ENCODE measurements around the gene GSK3A. TPM values are rescaled to one million over a fixed set of nuclear protein-coding genes. Genes with fewer than 3 reads are reported as not detected.

GSK3A gene
- total and polyA plus RNA-seq, 2 of the 8 experiments (the other 6 are each of a cell fraction or from before 2014, with no cell fraction given): 55.3 to 84.0 TPM

GRCh38 chr19:42225718-42226292, 16.6 kb downstream of the GSK3A start:
- H3K36me3 ChIP-seq (ENCODE audit: control insufficient read depth in 2 of 4, insufficient read depth in 4 of 4, low read length in 3 of 4): peaks cover 19 to 44% (median 35%) of the 10 kb centered on the region in 4 experiments
- no peak overlapping the region for H3K23ac ChIP-seq (ENCODE audit: insufficient read length)
- H3K79me2 ChIP-seq (ENCODE audit: control insufficient read depth in 1 of 2, insufficient read depth in 2 of 2, low read length in 2 of 2): peaks cover 0 to 14% of the 10 kb centered on the region in 2 experiments; a peak in 2 of 4 replicates
- ChIA-PET POLR2A (ENCODE audit: partially characterized antibody) (interaction anchor here (0.5 to 2.1 kb wide), 6 partner anchors 9 to 55 kb away, joined by 3 to 9 read pairs (median 4); no protein-coding TSS in a partner anchor), CTCF (ENCODE audit: partially characterized antibody) (interaction anchor here (0.8 to 2.3 kb wide), 5 partner anchors 14 to 112 kb away, joined by 3 to 8 read pairs (median 4); no protein-coding TSS in a partner anchor)
- H3K23me2 ChIP-seq (ENCODE audit: low read depth, low read length): peaks cover 2% of the 10 kb centered on the region; the same call in 1 of the 2 replicates
- H3K4ac ChIP-seq (replicated peaks; ENCODE audit: insufficient read length, low read depth, low read length): no peak overlapping the region
- DNase-seq (ENCODE audit: low read depth in 1 of 2, low spot score in 2 of 2): no peak
- H2BK15ac ChIP-seq (ENCODE audit: low read length): no peak overlapping the region
- H3K14ac ChIP-seq (ENCODE audit: insufficient read length): no peak overlapping the region
- no peak overlapping the region for H3K4me3 ChIP-seq (ENCODE audit: extremely low read depth in 1 of 4, insufficient read depth in 2 of 4, low read depth in 3 of 4, low read length in 4 of 4)
- no peak overlapping the region for H3K56ac ChIP-seq (replicated peaks; ENCODE audit: insufficient read length, low read depth, low read length)
- H3K4me1 ChIP-seq (replicated peaks in 1 of 4; ENCODE audit: control insufficient read depth in 3 of 4, insufficient read depth in 4 of 4, low read length in 3 of 4): peaks cover 0 to 1% (median 0%) of the 10 kb centered on the region in 4 experiments; a peak in 1 of 7 replicates
- H3K79me1 ChIP-seq (ENCODE audit: low read depth, low read length): peaks cover 10% of the 10 kb centered on the region
- H3K27me3 ChIP-seq (replicated peaks in 1 of 4; ENCODE audit: control insufficient read depth in 3 of 4, extremely low read depth in 1 of 4, insufficient read depth in 3 of 4, low read length in 3 of 4): no peaks in the 10 kb centered on the region
- no peak overlapping the region; the same call in 1 of the 2 replicates for H4K8ac ChIP-seq (ENCODE audit: extremely low read depth, insufficient read depth, low read length)
- WGBS, 2 experiments (ENCODE audit: extremely low coverage in 1 of 2, insufficient coverage in 1 of 2, insufficient read length in 1 of 2, insufficient replicate concordance in 2 of 2, low coverage in 1 of 2, low lambda C conversion rate in 2 of 2, missing lambda C conversion rate in 1 of 2): 93% methylated on average over 33 of the region's 33 CpGs; no CpG with 5 or more reads in 1 of the 2 experiments
- no peak for FAIRE-seq
- H3K9me3 ChIP-seq (ENCODE audit: insufficient read depth in 2 of 2, low read depth in 1 of 2, low read length in 1 of 2): no peaks in the 10 kb centered on the region
- no peak overlapping the region for H2BK120ac ChIP-seq (replicated peaks; ENCODE audit: low read depth, low read length)
- no peak overlapping the region for H4K91ac ChIP-seq (replicated peaks; ENCODE audit: insufficient read length, low read length)
- no peak overlapping the region for H2AFZ ChIP-seq (ENCODE audit: low read length)
- H3K18ac ChIP-seq (ENCODE audit: extremely low read depth, low read length): no peak overlapping the region
- no peak overlapping the region for H2BK12ac ChIP-seq (ENCODE audit: low read depth, low read length)
- no peak overlapping the region for H2BK5ac ChIP-seq (ENCODE audit: low read depth, low read length)
- peaks cover 10 to 29% of the 10 kb centered on the region in 2 experiments for H4K20me1 ChIP-seq (replicated peaks in 1 of 2; ENCODE audit: control insufficient read depth in 1 of 2, insufficient read depth in 2 of 2, low read length in 2 of 2)
- H3K27ac ChIP-seq (ENCODE audit: low read depth, low read length): no peak overlapping the region
- no peak overlapping the region for H4K5ac ChIP-seq (ENCODE audit: insufficient read length, low read depth, low read length)
- H3K4me2 ChIP-seq (ENCODE audit: insufficient read depth in 1 of 2, low read depth in 2 of 2, low read length in 2 of 2): no peak overlapping the region
- H2AK5ac ChIP-seq (ENCODE audit: low read depth, low read length): no peak overlapping the region
- H3K9ac ChIP-seq (replicated peaks in 1 of 4; ENCODE audit: extremely low read depth in 1 of 4, low read depth in 3 of 4, low read length in 3 of 4): no peak overlapping the region
- H2BK20ac ChIP-seq (ENCODE audit: low read length): no peak overlapping the region
- TF ChIP-seq HDAC2 (IDR thresholded peaks at IDR 0.05; ENCODE audit: borderline replicate concordance in 1 of 2, low read depth in 2 of 2, low read length in 2 of 2) (no peak), BRCA1 (IDR thresholded peaks at IDR 0.05; ENCODE audit: low read depth, low read length) (no peak), MAX (IDR thresholded peaks at IDR 0.05) (no peak), GTF2F1 (IDR thresholded peaks at IDR 0.05; ENCODE audit: borderline replicate concordance, low read depth, low read length) (no peak), RNF2 (IDR thresholded peaks at IDR 0.05; ENCODE audit: borderline replicate concordance, low read depth, low read length, missing control alignments, poor library complexity, severe bottlenecking) (no peak), POLR2AphosphoS5 (IDR thresholded peaks at IDR 0.05; ENCODE audit: low read depth, low read length) (no peak), ZNF274 (IDR thresholded peaks at IDR 0.05; ENCODE audit: borderline replicate concordance, extremely low read depth, low read length) (no peak), SP2 (IDR thresholded peaks at IDR 0.05; ENCODE audit: low read length) (no peak), RFX5 (IDR thresholded peaks at IDR 0.05; ENCODE audit: borderline replicate concordance, low read depth, low read length) (no peak), TAF1 (IDR thresholded peaks at IDR 0.05; ENCODE audit: low read depth, low read length) (no peak), BACH1 (IDR thresholded peaks at IDR 0.05; ENCODE audit: low read length) (no peak), SIRT6 (IDR thresholded peaks at IDR 0.05; ENCODE audit: low read length) (no peak), SUZ12 (IDR thresholded peaks at IDR 0.05; ENCODE audit: low read length) (no peak)
